Vagina (tissue), 2 donors: ENCODE data around the gene NOL4L. TPM values are rescaled to one million over a fixed set of nuclear protein-coding genes. Genes with fewer than 3 reads are reported as not detected.

Experiments used
- DNase-seq, 2 donors: peaks; one replicate each; pipeline ENCODE4 v3.0.0-alpha.2; 2017; ENCODE audit errors: extremely low spot score in 2 of 2
- H3K27ac ChIP-seq: fragments of 200-600 bp; sonication (generic); one replicate; pipeline ENCODE4 v1.5.1; 2019
- H3K27me3 ChIP-seq: fragments of 200-600 bp; sonication (generic); one replicate; pipeline ENCODE4 v1.5.1; 2019
- H3K36me3 ChIP-seq, 2 donors: fragments of 200-600 bp; sonication (generic); one replicate each; pipeline ENCODE4 v1.5.1; 2017 to 2019
- H3K4me1 ChIP-seq: fragments of 200-600 bp; sonication (generic); one replicate; pipeline ENCODE4 v1.5.1; 2019
- H3K4me3 ChIP-seq, 2 donors: fragments of 200-600 bp; sonication (generic); 1 replicate in 1 of 2; 2 replicates in 1 of 2; pipeline ENCODE4 v1.5.1; 2016 to 2019
- H3K9me3 ChIP-seq: fragments of 200-600 bp; sonication (generic); one replicate; pipeline ENCODE4 v1.5.1; 2019
- CTCF ChIP-seq, 3 experiments: fragments of 450-650 bp in 2 of 3; fragments of 200-600 bp in 1 of 3; sonication (generic) in 1 of 3; IDR thresholded peaks; one replicate each; pipeline ENCODE4 v1.5.1; 2017 to 2019; ENCODE audit warnings: antibody characterized with exemption in 3 of 3, mild to moderate bottlenecking in 2 of 3, moderate library complexity in 2 of 3
- POLR2A ChIP-seq, 2 donors: fragments of 450-650 bp; IDR thresholded peaks; one replicate each; pipeline ENCODE4 v1.6.1; 2017; ENCODE audit warnings: antibody characterized with exemption in 2 of 2, mild to moderate bottlenecking in 2 of 2, moderate library complexity in 2 of 2
- POLR2AphosphoS5 ChIP-seq, 2 donors: sonication (generic); formaldehyde crosslinking; IDR thresholded peaks; one replicate each; pipeline ENCODE4 v1.9.0; 2017; ENCODE audit warnings: antibody characterized with exemption in 2 of 2, mild to moderate bottlenecking in 2 of 2, low read depth in 1 of 2; ENCODE audit not compliant: insufficient read depth in 1 of 2
- intact Hi-C: fragments of 100-400 bp; cut with DNase I; formaldehyde crosslinking; loops from one replicate; pipeline ENCODE4 v1.15.1; 2023
- total RNA-seq: library from RNA; depleted of rRNA; stranded (reverse); fragments of >200 nt; gene quantifications from one replicate; pipeline ENCODE4 v1.2.3, GENCODE V29; 2016

The NOL4L gene
- total RNA-seq, 1 donor from 2014 or later = 17.9 TPM

DNA sequence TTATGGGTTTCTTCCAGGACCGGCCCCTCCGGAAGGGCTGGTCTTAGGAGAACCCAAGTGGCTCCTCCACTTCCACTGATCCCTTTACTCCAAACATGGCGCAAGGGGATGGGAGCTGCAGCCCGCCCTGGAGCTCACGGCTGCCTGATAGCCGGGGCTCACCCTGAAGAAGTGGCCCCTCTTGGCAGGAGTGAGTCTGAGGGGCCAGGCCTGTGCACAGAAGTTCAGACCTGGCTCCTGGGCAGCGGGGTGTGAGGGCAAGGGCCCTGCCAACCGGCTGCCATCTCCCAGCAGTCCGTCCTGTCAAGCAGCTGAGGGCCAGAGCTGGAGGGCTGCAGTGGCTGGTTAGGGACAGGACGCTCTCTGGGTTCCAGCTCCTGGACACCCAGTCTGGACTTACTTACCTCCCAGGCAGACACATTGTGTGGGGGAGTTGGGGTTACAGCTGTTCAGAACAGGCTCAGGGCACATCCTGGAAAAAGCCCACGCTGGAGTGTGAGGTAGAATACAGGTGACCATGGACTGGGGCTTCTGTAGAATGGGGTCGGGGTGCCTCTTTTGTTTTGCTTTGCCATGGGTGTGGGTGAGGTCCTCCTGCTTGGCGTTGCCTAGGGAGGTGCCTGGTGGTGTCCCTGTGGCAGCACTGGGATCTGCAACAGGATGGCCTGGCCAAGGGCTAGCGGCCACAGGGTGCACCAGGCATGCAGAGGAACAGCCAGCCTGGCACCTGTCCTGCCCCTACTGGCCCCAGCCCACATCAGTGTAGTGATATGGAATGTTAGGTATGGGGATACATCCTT is 138.6 kb downstream of the NOL4L start:
- intact Hi-C loops = no loop called here
- Histone ChIP-seq H3K4me1 (peaks cover 28% of the 10 kb centered on the region), H3K4me3 (no peak overlapping the region), H3K9me3 (no peaks in the 10 kb centered on the region), H3K36me3 (peaks cover 0 to 5% of the 10 kb centered on the region in 2 donors), H3K27ac (no peak overlapping the region), H3K27me3 (no peaks in the 10 kb centered on the region)
- DNase-seq = no peak
- TF ChIP-seq CTCF (IDR thresholded peaks at IDR 0.05) (no peak), POLR2AphosphoS5 (IDR thresholded peaks at IDR 0.05; ENCODE audit: insufficient read depth in 1 of 2, low read depth in 1 of 2) (no peak), POLR2A (IDR thresholded peaks at IDR 0.05) (no peak)

DNA sequence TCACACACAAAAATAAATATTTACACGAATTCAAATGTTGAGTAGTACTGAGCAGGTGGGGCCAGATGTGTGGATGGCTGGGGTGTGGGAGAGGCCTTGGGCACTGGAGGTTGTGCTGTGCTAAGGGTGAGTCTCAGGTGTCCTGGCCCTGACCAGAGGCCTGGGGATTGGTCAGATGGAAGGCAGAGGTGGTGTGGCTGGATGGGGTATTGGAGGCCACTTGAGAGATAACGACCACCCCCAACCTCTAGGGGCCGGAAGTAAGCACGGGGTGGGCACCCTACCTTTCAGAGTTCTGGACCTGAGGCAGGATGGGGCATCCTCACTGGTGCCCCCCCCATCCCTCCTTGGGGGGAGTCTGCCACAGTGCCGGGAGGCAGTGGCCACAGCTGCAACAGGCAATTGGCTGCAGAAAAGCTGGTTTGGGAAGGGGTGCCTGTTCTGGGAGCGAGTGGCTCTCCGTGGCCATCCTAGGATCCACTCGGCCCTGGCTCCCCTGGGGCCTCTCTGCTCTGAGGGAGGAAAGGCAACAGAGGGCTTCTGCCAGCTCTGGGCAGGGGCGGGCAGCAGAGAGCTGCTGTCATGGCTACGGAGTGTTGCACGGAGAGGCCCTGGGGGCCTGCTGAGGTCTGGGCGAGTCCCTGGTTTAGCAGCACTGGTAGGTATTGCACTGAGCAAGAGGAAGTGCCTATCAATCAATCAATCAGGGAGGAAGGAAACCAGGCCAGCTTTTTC is 139.4 kb downstream of the NOL4L start:
- TF ChIP-seq POLR2A (IDR thresholded peaks at IDR 0.05) (no peak), CTCF (IDR thresholded peaks at IDR 0.05) (no peak), POLR2AphosphoS5 (IDR thresholded peaks at IDR 0.05; ENCODE audit: insufficient read depth in 1 of 2, low read depth in 1 of 2) (no peak)
- no peak for DNase-seq
- Histone ChIP-seq H3K9me3 (no peaks in the 10 kb centered on the region), H3K27me3 (no peaks in the 10 kb centered on the region), H3K4me1 (peaks cover 28% of the 10 kb centered on the region), H3K4me3 (no peak overlapping the region), H3K36me3 (no peaks in the 10 kb centered on the region), H3K27ac (no peak overlapping the region)
- intact Hi-C loops = no loop called here

GRCh38 chr20:32444474-32445220 is 140.5 kb downstream of the NOL4L start:
- intact Hi-C loops = no loop called here
- DNase-seq = no peak
- TF ChIP-seq POLR2AphosphoS5 (IDR thresholded peaks at IDR 0.05; ENCODE audit: insufficient read depth in 1 of 2, low read depth in 1 of 2) (no peak), POLR2A (IDR thresholded peaks at IDR 0.05) (no peak), CTCF (IDR thresholded peaks at IDR 0.05) (no peak)
- Histone ChIP-seq H3K27me3 (no peaks in the 10 kb centered on the region), H3K27ac (no peak overlapping the region), H3K36me3 (peaks cover 0 to 1% of the 10 kb centered on the region in 2 donors), H3K4me3 (no peak overlapping the region), H3K9me3 (no peaks in the 10 kb centered on the region), H3K4me1 (peaks cover 28% of the 10 kb centered on the region)

- Histone ChIP-seq H3K4me1 (peaks cover 20% of the 10 kb centered on the region), H3K9me3 (no peaks in the 10 kb centered on the region), H3K27me3 (no peaks in the 10 kb centered on the region), H3K36me3 (peaks cover 0 to 13% of the 10 kb centered on the region in 2 donors), H3K27ac (no peak overlapping the region), H3K4me3 (no peak overlapping the region)
- no peak for DNase-seq
- no peak for TF ChIP-seq POLR2A (IDR thresholded peaks at IDR 0.05)
- no peak for TF ChIP-seq CTCF (IDR thresholded peaks at IDR 0.05)
- TF ChIP-seq POLR2AphosphoS5 (IDR thresholded peaks at IDR 0.05; ENCODE audit: insufficient read depth in 1 of 2, low read depth in 1 of 2) = no peak
- intact Hi-C loops = no loop called here
These were observed 141.7 kb downstream of the NOL4L start for GRCh38 chr20:32443386-32443974.
